Heart left ventricle (tissue), 16 donors: ENCODE results near the gene CXCL1. TPM values are rescaled to one million over a fixed set of nuclear protein-coding genes. Genes with fewer than 3 reads are reported as not detected.
A peak's percentile ranks its signal among the peaks of the same experiment; 100 is the strongest.
"Not testable (repeated sequence)": the region's sequence is repeated elsewhere in the genome, so short reads cannot be mapped to it uniquely, and the experiment has no call there.

Experiments
- ATAC-seq, 4 donors: fragments of 200-7000 bp; cut with Tn5 transposase; one replicate each; pipeline ENCODE4 v1.9.1; 2020 to 2022; ENCODE audit warnings: moderate library complexity in 4 of 4, mild to moderate bottlenecking in 3 of 4, moderate number of reproducible peaks in 1 of 4
- DNase-seq, 5 donors: peaks; one replicate each; pipeline ENCODE4 v3.0.0-alpha.2; 2020
- H3K27ac ChIP-seq, 12 donors: fragments of 200-600 bp; sonication (generic) in 4 of 12; one replicate each; pipeline versions ENCODE4 v1.5.0 to v1.8.0; 2016 to 2022; ENCODE audit warnings: mild to moderate bottlenecking in 2 of 12
- H3K27me3 ChIP-seq, 9 donors: fragments of 200-600 bp; sonication (generic) in 2 of 9; one replicate each; pipeline versions ENCODE4 v1.5.1 to v1.8.0; 2016 to 2022; ENCODE audit warnings: mild to moderate bottlenecking in 3 of 9
- H3K36me3 ChIP-seq, 9 donors: fragments of 200-600 bp; sonication (generic) in 2 of 9; one replicate each; pipeline versions ENCODE4 v1.5.0 to v1.8.0; 2018 to 2022; ENCODE audit warnings: mild to moderate bottlenecking in 2 of 9
- H3K4me1 ChIP-seq, 12 donors: fragments of 200-600 bp; sonication (generic) in 4 of 12; one replicate each; pipeline versions ENCODE4 v1.5.0 to v1.8.0; 2016 to 2022; ENCODE audit warnings: mild to moderate bottlenecking in 3 of 12
- H3K4me3 ChIP-seq, 12 donors: fragments of 200-600 bp; sonication (generic) in 4 of 12; one replicate each; pipeline versions ENCODE4 v1.5.0 to v1.8.0; 2017 to 2022; ENCODE audit warnings: mild to moderate bottlenecking in 9 of 12, moderate library complexity in 4 of 12
- H3K9me3 ChIP-seq, 12 donors: fragments of 200-600 bp; sonication (generic) in 4 of 12; one replicate each; pipeline versions ENCODE4 v1.5.0 to v1.8.0; 2016 to 2022; ENCODE audit warnings: mild to moderate bottlenecking in 1 of 12
- POLR2A ChIP-seq, 2 donors: fragments of 450-650 bp; IDR thresholded peaks; one replicate each; pipeline ENCODE4 v1.6.1; 2017; ENCODE audit warnings: antibody characterized with exemption in 2 of 2, mild to moderate bottlenecking in 2 of 2, moderate library complexity in 2 of 2
- WGBS, 4 donors: extraction: QIAGEN DNeasy Blood & Tissue Kit in 2 of 4; methylation state at CpG; one replicate each; pipeline versions ENCODE4 v1.1.5 to v1.1.7; 2013 to 2018; 5-methylcytosine and 5-hydroxymethylcytosine counted together
- intact Hi-C, 10 donors: fragments of 100-400 bp; cut with DNase I; formaldehyde crosslinking; loops; one replicate each; pipeline versions ENCODE4 v1.11.1 to v1.14.2; 2022
- polyA plus RNA-seq, 2 donors: library from polyadenylated mRNA; stranded (reverse); fragments of 200-250 nt; gene quantifications; one replicate each; pipeline ENCODE4 v1.2.3, GENCODE V29; 2013
- total RNA-seq, 9 donors: library from RNA; depleted of rRNA in 2 of 9; stranded (reverse); fragments of >200 nt in 2 of 9; fragmentation: NEBNext Ultra II Directional in 3 of 9; extraction: Animal tissue kit (Norgen Biotek cat#: 25700) in 3 of 9; gene quantifications; one replicate each; pipeline versions ENCODE4 v1.1.0 to v1.2.4, GENCODE V29; 2016 to 2023
- TF ChIP-seq, protein P1 (sequence below), 12 donors: fragments of 200-600 bp; sonication (generic) in 4 of 12; IDR thresholded peaks; one replicate each; pipeline versions ENCODE4 v1.5.0 to v1.8.0; 2018 to 2022; ENCODE audit warnings: antibody characterized with exemption in 12 of 12, mild to moderate bottlenecking in 5 of 12
- donor health status: ischemic (EF 13 %, LVEDD 7.1; RV severe dilation, severe dysfunction).
- donor health status: healthy with polysubstance abuse.
- donor health status: DM: no; HTN: yes; CAD: no.
- donor health status: DM: no; HTN: no; CAD: no.
- donor health status: ischemic (EF 25% LVEDD 6.9; RV normal size, moderate dysfunction).
- donor health status: ischemic (EF 25% LVEDD 5.7; RV mildly dilated, moderate dysfunction).
- donor health status: healthy.
- donor health status: DM: yes; HTN: yes; CAD: no.
- donor health status: ischemic (EF 35%, LVEDD 5.7; RV mildly dilated, moderate dysfunction).
- donor health status: nonischemic (EF 11% LVEDD 7.7; RV severe dilation, severe dysfunction).
- donor health status: DM: yes; HTN: yes; CAD: no.
- donor health status: PGD.
- donor health status: ischemic (EF 29% LVEDD 5.4; RV normal size, mild dysfunction).
- donor health status: nonischemic (EF 23%, LVEDD 6.1; RV moderate dilation, normal function).

Gene CXCL1
- total and polyA plus RNA-seq, 11 donors: 0.26 to 14.9 (median 1.7) TPM; not detected in 1

GRCh38 chr4:73896416-73896815 lies 27.2 kb downstream of the CXCL1 start:
- DNase-seq (no peak), ATAC-seq (no peak)
- H3K4me3 ChIP-seq: no peak overlapping the region
- H3K9me3 ChIP-seq: no peaks in the 10 kb centered on the region
- WGBS, 4 donors: 68 to 96% (median 89%) methylated on average over 2 of the region's 2 CpGs
- TF ChIP-seq, protein P1, sequence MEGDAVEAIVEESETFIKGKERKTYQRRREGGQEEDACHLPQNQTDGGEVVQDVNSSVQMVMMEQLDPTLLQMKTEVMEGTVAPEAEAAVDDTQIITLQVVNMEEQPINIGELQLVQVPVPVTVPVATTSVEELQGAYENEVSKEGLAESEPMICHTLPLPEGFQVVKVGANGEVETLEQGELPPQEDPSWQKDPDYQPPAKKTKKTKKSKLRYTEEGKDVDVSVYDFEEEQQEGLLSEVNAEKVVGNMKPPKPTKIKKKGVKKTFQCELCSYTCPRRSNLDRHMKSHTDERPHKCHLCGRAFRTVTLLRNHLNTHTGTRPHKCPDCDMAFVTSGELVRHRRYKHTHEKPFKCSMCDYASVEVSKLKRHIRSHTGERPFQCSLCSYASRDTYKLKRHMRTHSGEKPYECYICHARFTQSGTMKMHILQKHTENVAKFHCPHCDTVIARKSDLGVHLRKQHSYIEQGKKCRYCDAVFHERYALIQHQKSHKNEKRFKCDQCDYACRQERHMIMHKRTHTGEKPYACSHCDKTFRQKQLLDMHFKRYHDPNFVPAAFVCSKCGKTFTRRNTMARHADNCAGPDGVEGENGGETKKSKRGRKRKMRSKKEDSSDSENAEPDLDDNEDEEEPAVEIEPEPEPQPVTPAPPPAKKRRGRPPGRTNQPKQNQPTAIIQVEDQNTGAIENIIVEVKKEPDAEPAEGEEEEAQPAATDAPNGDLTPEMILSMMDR (IDR thresholded peaks at IDR 0.05): no peak
- no peak for TF ChIP-seq POLR2A (IDR thresholded peaks at IDR 0.05)
- peaks cover 0 to 6% (median 0%) of the 10 kb centered on the region in 12 donors for H3K4me1 ChIP-seq
- H3K27me3 ChIP-seq: no peaks in the 10 kb centered on the region
- no peaks in the 10 kb centered on the region for H3K36me3 ChIP-seq
- H3K27ac ChIP-seq: peak overlapping the region in 2 of 12 donors; percentile 34 to 46
- intact Hi-C loops: no loop called here

GRCh38 chr4:73897380-73898136 lies 28.4 kb downstream of the CXCL1 start:
- no peaks in the 10 kb centered on the region for H3K27me3 ChIP-seq
- WGBS, 4 donors: 53 to 70% (median 67%) methylated on average over 4 of the region's 4 CpGs
- no peak for DNase-seq

GRCh38 chr4:73899338-73899737 lies 30.1 kb downstream of the CXCL1 start:
- H3K4me1 ChIP-seq, DNase-seq, H3K27ac ChIP-seq, H3K36me3 ChIP-seq, H3K27me3 ChIP-seq, ATAC-seq, H3K9me3 ChIP-seq, intact Hi-C loops, H3K4me3 ChIP-seq: not testable (repeated sequence)
- 72 to 78% (median 75%) methylated on average over 3 of the region's 3 CpGs for WGBS, 4 donors

More at GRCh38 chr4:73897380-73898136, 28.4 kb downstream of the CXCL1 start:
- Histone ChIP-seq H3K27ac (peak overlapping the region in 2 of 12 donors; percentile 4 to 46), H3K4me1 (no peaks in the 10 kb centered on the region), H3K4me3 (no peak overlapping the region), H3K9me3 (no peaks in the 10 kb centered on the region), H3K36me3 (no peaks in the 10 kb centered on the region)
- intact Hi-C loops: no loop called here
- peak; percentile 26 to 92 (median 80) for ATAC-seq
- no peak for TF ChIP-seq POLR2A (IDR thresholded peaks at IDR 0.05)
- TF ChIP-seq, protein P1 (IDR thresholded peaks at IDR 0.05): no peak

- Histone ChIP-seq H3K4me1 (no peaks in the 10 kb centered on the region), H3K4me3 (no peak overlapping the region), H3K9me3 (no peaks in the 10 kb centered on the region), H3K36me3 (no peaks in the 10 kb centered on the region), H3K27ac (no peak overlapping the region), H3K27me3 (no peaks in the 10 kb centered on the region)
- intact Hi-C loops: no loop called here
- DNase-seq (no peak), ATAC-seq (no peak)
- WGBS, 4 donors: 76 to 88% (median 85%) methylated on average over 5 of the region's 5 CpGs
- TF ChIP-seq, protein P1 (IDR thresholded peaks at IDR 0.05): no peak
- TF ChIP-seq POLR2A (IDR thresholded peaks at IDR 0.05): no peak
Observed at GRCh38 chr4:73901031-73901430, 31.8 kb downstream of the CXCL1 start.
